ENCODE results near the gene COL6A3.

- no peak for TF ChIP-seq YY1 (IDR thresholded peaks at IDR 0.05; ENCODE audit: insufficient read depth, insufficient read length)
- TF ChIP-seq ZNF274 (IDR thresholded peaks at IDR 0.05; ENCODE audit: low read depth, low read length): no peak
- TF ChIP-seq SUZ12 (IDR thresholded peaks at IDR 0.05; ENCODE audit: extremely low read depth, insufficient read depth, insufficient read length): no peak
These were observed 133.0 kb downstream of the COL6A3 start for GRCh38 chr2:237280939-237281338.
